ENCODE measurements around the gene MBD4. TPM values are rescaled to one million over a fixed set of nuclear protein-coding genes. Genes with fewer than 3 reads are reported as not detected.

Gene MBD4
- total and polyA plus RNA-seq, 2 experiments from 2014 or later: 33.9 to 59.3 TPM

GRCh38 chr3:129419476-129419875, 20.3 kb downstream of the MBD4 start:
- Histone ChIP-seq H3K27me3 (ENCODE audit: insufficient read depth) (no peaks in the 10 kb centered on the region), H3K4me1 (ENCODE audit: insufficient read depth) (peaks cover 5% of the 10 kb centered on the region), H3K9me2 (ENCODE audit: insufficient read depth) (no peaks in the 10 kb centered on the region), H3K36me3 (ENCODE audit: insufficient read depth) (no peaks in the 10 kb centered on the region), H4K20me1 (replicated peaks; ENCODE audit: insufficient read depth) (no peaks in the 10 kb centered on the region), H3F3A (replicated peaks; ENCODE audit: low read depth) (no peaks in the 10 kb centered on the region), H2AFZ (no peak overlapping the region), H3K79me2 (replicated peaks; ENCODE audit: insufficient read depth) (no peaks in the 10 kb centered on the region), H3K4me3 (no peak overlapping the region), H3K4me2 (no peak overlapping the region), H3K27ac (ENCODE audit: low read depth) (no peak overlapping the region)
- ATAC-seq: no peak
- Mint-ChIP-seq H3K27ac (no peak overlapping the region), H3K9me3 (no peaks in the 10 kb centered on the region; the same call in 2 of the 3 replicates), H3K36me3 (ENCODE audit: low read depth) (no peaks in the 10 kb centered on the region), H3K27me3 (ENCODE audit: insufficient read depth, low read depth, poor library complexity) (peaks cover 16% of the 10 kb centered on the region), H3K4me3 (no peak overlapping the region), H3K4me1 (peaks cover 20% of the 10 kb centered on the region)
- TF ChIP-seq ZNF331 (CRISPR knock-in tag; IDR thresholded peaks at IDR 0.05; ENCODE audit: low read depth): no peak
- DNase-seq (ENCODE audit: low spot score): no peak

DNA sequence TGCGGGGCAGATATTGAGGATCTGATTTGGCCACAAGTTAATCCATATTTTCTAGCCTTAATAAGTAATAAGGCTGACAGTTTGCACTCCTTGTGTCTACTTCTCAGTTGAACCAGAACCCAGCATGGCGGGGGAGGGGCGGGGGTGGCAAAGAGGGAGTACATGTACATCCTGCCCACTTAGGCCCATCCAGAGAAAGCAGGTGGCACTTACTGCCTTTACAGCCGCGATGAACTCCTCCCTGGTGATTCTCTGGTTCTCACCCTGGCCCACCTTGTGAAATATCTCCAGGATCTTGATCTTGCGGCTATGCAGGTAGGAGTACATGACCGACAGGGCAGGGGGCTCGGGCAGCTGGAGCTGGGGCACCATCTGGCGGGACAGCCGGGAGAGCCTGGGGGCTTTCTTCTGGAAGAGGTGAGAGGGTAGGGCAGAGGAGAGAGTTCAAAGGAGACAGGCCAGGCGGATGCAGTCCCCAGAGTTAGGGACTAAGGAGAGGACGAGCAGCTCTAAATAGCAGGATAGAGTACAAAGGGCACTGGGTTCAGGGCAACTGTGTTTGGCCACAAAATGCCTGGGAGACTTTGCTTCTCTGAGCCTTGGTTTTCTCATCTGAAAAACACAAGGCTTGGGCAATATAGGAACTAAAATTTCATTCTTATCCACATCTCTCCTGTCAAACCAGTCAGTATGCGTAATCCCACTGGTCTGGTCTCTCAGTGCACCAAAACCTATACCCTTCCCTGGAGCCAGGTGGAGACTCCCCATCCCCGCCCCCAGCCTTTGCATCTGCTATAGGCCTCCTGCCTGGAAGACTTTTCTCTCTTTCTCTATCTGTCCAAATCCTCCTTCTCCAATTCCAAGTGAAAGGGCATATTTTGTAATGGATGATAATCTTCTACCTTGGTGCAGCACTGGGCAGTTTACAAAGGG, 21.4 kb downstream of the MBD4 start:
- Histone ChIP-seq H3K4me1 (ENCODE audit: insufficient read depth) (no peaks in the 10 kb centered on the region; the same call in 1 of the 2 replicates), H3K36me3 (ENCODE audit: insufficient read depth) (no peaks in the 10 kb centered on the region), H3K4me3 (no peak overlapping the region), H3K79me2 (replicated peaks; ENCODE audit: insufficient read depth) (no peaks in the 10 kb centered on the region), H2AFZ (no peak overlapping the region), H3F3A (replicated peaks; ENCODE audit: low read depth) (no peaks in the 10 kb centered on the region), H3K9me2 (ENCODE audit: insufficient read depth) (no peaks in the 10 kb centered on the region), H3K4me2 (no peak overlapping the region), H3K27me3 (ENCODE audit: insufficient read depth) (no peaks in the 10 kb centered on the region), H3K27ac (ENCODE audit: low read depth) (no peak overlapping the region), H4K20me1 (replicated peaks; ENCODE audit: insufficient read depth) (no peaks in the 10 kb centered on the region)
- peak; percentile 73 for ATAC-seq
- no peak overlapping the region for H3K27ac Mint-ChIP-seq
- peaks cover 11% of the 10 kb centered on the region; the same call in 2 of the 3 replicates for H3K4me1 Mint-ChIP-seq
- TF ChIP-seq, protein P1, sequence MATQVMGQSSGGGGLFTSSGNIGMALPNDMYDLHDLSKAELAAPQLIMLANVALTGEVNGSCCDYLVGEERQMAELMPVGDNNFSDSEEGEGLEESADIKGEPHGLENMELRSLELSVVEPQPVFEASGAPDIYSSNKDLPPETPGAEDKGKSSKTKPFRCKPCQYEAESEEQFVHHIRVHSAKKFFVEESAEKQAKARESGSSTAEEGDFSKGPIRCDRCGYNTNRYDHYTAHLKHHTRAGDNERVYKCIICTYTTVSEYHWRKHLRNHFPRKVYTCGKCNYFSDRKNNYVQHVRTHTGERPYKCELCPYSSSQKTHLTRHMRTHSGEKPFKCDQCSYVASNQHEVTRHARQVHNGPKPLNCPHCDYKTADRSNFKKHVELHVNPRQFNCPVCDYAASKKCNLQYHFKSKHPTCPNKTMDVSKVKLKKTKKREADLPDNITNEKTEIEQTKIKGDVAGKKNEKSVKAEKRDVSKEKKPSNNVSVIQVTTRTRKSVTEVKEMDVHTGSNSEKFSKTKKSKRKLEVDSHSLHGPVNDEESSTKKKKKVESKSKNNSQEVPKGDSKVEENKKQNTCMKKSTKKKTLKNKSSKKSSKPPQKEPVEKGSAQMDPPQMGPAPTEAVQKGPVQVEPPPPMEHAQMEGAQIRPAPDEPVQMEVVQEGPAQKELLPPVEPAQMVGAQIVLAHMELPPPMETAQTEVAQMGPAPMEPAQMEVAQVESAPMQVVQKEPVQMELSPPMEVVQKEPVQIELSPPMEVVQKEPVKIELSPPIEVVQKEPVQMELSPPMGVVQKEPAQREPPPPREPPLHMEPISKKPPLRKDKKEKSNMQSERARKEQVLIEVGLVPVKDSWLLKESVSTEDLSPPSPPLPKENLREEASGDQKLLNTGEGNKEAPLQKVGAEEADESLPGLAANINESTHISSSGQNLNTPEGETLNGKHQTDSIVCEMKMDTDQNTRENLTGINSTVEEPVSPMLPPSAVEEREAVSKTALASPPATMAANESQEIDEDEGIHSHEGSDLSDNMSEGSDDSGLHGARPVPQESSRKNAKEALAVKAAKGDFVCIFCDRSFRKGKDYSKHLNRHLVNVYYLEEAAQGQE (IDR thresholded peaks at IDR 0.05; ENCODE audit: unreplicated experiment): no peak
- TF ChIP-seq POLR2AphosphoS5 (IDR thresholded peaks at IDR 0.05; ENCODE audit: low read depth): no peak
- no peak for TF ChIP-seq CREB1 (CRISPR knock-in tag; IDR thresholded peaks at IDR 0.05; ENCODE audit: low read depth)
- no peak for TF ChIP-seq EZH2 (IDR thresholded peaks at IDR 0.05; ENCODE audit: low read depth, unreplicated experiment)
- no peak for TF ChIP-seq EZH2phosphoT487 (IDR thresholded peaks at IDR 0.05; ENCODE audit: unreplicated experiment)
- H3K9me3 Mint-ChIP-seq: no peaks in the 10 kb centered on the region; the same call in 2 of the 3 replicates
- no peaks in the 10 kb centered on the region for H3K36me3 Mint-ChIP-seq (ENCODE audit: low read depth)
- H3K27me3 Mint-ChIP-seq (ENCODE audit: insufficient read depth, low read depth, poor library complexity): peaks cover 16% of the 10 kb centered on the region
- no peak overlapping the region for H3K4me3 Mint-ChIP-seq
- no peak for DNase-seq (ENCODE audit: low spot score)
